Erythroblast (primary cell): ENCODE data around the gene EFNA2.
"Not testable (repeated sequence)": the region's sequence is repeated elsewhere in the genome, so short reads cannot be mapped to it uniquely, and the experiment has no call there.

Source experiments
- GATA1 ChIP-seq: IDR thresholded peaks from 2 replicates; pipeline ENCODE4 v1.6.1; 2011; ENCODE audit warnings: low read depth, mild to moderate bottlenecking, control low read depth, low read length, moderate library complexity
- POLR2A ChIP-seq: IDR thresholded peaks from 2 replicates; pipeline ENCODE4 v1.6.1; 2011; ENCODE audit warnings: mild to moderate bottlenecking, low read length

GRCh38 chr19:1305354-1305753 is 19.7 kb downstream of the EFNA2 start:
- TF ChIP-seq POLR2A, GATA1: not testable (repeated sequence)
